LNCAP (cell line): ENCODE results near the gene CLCN5.
A peak's percentile ranks its signal among the peaks of the same experiment; 100 is the strongest.

Experiments
- TF ChIP-seq, protein P1 (sequence below): fragments of 450-650 bp; IDR thresholded peaks from 2 replicates; pipeline ENCODE4 v1.5.1; 2017; ENCODE audit warnings: mild to moderate bottlenecking

Gene CLCN5

DNA sequence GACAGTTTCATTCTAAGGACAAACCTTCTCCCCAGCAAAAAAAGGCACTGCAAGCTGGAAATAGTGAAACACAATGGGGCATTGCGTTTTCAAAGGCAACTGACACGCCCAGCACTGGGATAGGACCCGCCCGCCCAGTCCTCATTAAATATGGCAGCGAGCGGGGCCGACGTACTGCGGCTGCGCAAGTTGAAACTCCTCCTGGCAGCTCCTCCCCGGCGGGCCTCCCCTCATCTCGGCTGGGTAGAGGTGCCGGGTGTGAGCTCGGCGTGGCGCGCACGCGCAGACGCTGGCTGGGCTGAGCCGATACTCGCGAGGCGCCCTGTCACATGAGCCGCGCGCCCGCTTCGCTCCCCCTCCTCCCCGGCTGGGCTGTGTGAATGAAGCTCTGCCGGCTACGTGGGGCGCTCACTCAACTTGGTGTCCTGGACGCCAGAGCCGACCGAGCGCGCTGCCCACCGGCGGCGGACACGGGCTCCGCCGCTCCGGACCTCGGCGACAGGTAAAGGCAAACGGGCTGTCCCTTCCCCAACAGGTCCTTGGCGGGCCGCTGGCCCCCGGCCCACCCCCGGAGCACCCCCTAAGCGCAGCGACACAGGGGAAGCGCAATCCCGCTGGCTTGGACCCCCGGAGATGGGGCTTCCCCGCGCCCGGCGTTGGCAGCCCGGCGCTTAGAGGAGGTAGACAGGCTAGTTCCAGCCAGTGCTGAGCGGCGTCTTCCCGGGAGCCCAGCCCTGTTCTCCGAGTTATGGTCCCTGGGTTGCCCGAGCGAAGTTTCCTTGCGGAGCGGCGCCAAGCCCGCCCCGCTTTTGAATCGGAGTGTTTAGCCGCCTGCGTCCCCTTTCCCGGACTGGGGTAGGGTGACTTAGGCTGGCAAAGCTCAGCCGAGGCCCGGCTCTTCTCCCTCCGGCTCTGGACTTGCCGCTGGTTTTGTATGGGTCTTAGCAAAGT lies at the start of gene CLCN5:
Gene CLCN5 (plus strand): TSS at position 306 of the 951 bp plus-strand sequence. CDS start 2,703 bp downstream, outside the sequence.
- TF ChIP-seq, protein P1, sequence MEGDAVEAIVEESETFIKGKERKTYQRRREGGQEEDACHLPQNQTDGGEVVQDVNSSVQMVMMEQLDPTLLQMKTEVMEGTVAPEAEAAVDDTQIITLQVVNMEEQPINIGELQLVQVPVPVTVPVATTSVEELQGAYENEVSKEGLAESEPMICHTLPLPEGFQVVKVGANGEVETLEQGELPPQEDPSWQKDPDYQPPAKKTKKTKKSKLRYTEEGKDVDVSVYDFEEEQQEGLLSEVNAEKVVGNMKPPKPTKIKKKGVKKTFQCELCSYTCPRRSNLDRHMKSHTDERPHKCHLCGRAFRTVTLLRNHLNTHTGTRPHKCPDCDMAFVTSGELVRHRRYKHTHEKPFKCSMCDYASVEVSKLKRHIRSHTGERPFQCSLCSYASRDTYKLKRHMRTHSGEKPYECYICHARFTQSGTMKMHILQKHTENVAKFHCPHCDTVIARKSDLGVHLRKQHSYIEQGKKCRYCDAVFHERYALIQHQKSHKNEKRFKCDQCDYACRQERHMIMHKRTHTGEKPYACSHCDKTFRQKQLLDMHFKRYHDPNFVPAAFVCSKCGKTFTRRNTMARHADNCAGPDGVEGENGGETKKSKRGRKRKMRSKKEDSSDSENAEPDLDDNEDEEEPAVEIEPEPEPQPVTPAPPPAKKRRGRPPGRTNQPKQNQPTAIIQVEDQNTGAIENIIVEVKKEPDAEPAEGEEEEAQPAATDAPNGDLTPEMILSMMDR = no peak

DNA sequence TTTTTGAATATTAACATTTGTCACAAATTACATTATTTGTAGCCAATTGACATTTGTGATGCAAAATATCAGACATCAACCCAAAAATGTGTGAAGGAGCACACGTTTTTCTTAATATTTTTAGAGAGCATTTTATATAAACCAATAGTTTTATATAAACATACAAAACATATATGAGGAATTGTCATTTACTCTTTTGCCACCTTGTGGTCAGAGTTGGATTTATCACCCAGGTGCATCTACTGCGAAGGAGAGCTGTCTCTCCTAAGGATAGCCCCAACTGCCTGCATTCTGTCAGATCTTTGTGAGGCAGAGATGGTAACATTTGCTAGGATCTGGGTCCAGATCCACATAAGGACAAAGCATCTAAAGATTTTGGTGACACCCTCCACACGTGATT lies 45.6 kb upstream of the CLCN5 start:
- TF ChIP-seq, protein P1 = peak; percentile 48

DNA sequence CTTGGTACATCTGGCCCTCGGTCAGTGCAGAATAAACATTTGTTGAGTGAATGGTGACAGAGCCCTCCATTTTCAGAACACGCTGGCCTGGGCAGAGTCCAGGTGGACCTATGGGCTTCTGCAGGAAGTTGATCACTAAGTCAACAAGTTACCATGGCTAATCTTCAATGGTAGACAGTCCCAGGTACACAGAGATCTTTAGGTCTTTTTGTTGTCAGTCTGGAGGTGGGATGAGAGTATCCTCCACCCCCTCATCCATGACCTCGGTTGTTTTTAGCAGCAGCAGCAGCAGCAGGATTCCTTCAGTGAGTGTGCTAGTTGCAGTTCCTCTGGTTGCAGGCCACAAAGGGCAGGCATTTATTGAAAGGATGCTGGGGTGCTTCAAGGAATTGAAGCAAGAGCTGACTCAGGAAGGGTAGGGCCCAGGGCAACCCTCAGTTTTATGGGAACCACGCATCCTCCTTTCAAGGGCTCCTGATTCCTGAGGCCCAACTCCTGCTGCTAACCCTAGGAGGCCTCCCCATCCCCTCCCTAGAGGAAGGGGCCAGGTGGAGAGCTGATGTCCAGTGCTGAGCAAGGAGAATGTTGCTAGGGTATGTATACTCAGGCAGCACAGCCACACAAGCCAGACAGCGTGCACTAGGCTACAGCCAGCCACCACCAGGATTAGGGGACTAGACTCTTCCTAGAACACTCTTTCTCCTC lies 44.8 kb upstream of the CLCN5 start:
- TF ChIP-seq, protein P1 = no peak

DNA sequence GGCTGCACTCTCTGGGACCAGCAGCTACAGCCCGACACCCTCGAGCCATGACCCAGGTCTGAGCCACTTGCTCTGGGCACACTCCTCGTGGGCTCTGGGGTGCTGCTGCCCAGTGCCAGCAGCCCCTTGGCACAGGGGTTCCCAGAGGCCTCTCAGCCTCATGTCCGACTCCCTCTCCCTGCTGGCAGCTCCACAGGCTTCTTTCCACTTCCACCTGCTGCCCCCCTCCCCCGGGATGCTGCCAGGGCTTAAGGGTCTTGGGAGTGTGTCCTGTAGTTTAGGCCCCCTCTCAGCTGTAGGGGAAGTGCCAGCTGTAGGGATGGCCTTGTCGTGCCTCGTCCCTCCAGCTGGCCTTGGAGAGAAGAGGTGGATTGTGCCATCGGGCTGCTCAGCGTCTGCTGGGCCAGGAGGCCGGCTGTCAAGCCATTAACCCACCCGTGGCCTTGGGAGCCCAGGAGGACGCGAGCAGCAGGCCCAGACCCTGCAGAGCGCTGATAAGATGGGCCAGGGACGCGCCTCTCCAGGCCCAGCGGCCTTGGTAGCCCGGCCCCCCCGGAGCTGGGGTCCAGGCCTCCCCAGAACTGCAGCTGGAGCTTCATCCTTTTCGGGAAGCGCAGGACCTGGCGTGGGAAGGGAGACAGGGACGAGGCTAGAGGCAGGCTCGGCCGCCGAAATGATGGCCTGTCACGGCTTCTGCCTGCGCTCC lies 44.1 kb upstream of the CLCN5 start:
- TF ChIP-seq, protein P1 = no peak

DNA sequence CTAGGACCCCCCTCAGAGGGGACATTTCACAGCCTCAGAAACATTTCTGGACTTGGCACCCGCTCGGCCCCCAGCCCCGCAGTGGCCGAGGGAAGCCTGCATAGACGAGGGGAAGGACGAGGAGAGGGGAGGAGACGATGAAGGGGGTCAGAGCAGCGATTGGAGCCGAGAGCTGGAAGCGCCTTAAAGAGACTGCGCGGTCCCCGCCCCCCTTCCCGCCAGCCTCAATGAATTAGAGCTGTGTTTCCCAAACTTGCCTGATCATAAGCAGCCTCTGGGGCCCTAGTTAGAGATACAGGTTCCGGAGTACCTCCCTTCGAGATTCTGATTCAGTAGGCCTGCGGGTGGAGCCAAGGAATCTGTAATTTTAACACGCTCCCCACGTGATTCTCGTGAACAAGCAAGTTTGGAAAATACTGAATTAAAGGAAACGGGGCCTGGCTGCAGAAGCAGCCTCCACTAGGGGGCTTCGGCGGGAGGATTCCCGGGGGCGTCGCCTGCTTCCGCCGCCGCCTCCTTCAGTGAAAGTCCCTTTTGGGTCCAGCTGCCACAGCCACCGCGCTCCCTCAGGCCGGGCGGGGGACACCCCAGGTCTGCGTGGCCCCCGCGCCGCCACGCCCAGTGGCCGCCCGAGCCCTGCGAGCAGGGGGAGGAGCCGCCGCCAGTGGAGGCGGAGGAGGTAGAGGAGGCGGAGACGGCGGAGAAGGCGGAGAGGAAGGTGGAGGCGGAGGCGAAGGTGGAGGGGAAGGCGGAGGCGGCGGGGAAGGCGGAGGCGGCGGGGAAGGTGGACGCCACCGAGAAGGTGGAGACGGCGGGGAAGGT lies 43.4 kb upstream of the CLCN5 start, which contains the start of gene USP27X:
Gene USP27X (plus strand): TSS at position 651 of the 822 bp plus-strand sequence. CDS start 824 bp downstream, outside the sequence.
- TF ChIP-seq, protein P1 = peak; percentile 29; the same call in 1 of the 2 replicates

DNA sequence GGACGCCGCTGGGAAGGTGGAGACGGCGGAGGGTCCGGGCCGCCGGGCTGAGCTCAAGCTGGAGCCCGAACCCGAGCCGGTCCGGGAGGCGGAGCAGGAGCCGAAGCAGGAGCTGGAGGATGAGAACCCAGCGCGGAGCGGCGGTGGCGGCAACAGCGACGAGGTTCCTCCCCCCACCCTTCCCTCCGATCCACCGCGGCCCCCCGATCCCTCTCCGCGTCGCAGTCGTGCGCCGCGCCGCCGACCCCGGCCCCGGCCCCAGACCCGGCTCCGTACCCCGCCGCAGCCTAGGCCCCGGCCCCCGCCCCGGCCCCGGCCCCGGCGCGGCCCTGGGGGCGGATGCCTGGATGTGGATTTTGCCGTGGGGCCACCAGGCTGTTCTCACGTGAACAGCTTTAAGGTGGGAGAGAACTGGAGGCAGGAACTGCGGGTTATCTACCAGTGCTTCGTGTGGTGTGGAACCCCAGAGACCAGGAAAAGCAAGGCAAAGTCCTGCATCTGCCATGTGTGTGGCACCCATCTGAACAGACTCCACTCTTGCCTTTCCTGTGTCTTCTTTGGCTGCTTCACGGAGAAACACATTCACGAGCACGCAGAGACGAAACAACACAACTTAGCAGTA lies 42.6 kb upstream of the CLCN5 start:
- TF ChIP-seq, protein P1 = no peak
